HG02759 (cell line): ENCODE results near the gene CRY1.
A peak's percentile ranks its signal among the peaks of the same experiment; 100 is the strongest.

Experiments
- ATAC-seq: cut with Tn5 transposase; IDR thresholded peaks from one replicate; pipeline ENCODE4 v1.9.1; 2021; ENCODE audit warnings: mild to moderate bottlenecking, moderate library complexity; ENCODE audit not compliant: unreplicated experiment

The CRY1 gene

DNA sequence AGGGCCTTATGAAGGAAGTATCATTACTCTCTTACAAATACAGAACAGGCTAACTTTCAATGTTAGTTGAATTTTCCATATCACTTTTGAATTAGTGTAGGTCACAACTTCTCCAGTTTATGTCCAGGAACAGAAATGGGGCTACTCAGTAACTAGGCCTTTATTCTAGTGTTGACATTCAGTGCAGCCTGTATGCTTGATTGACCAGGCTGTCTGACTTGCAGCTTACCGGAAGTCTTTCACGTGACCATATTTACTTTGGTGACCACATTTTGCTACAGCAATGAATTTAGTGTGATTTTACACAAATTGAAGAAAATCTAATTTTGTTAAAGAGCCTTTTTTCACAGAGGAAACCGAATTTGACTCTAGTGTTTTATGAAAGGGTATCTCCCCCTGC lies 118.8 kb downstream of the CRY1 start:
- ATAC-seq = peak; percentile 87

DNA sequence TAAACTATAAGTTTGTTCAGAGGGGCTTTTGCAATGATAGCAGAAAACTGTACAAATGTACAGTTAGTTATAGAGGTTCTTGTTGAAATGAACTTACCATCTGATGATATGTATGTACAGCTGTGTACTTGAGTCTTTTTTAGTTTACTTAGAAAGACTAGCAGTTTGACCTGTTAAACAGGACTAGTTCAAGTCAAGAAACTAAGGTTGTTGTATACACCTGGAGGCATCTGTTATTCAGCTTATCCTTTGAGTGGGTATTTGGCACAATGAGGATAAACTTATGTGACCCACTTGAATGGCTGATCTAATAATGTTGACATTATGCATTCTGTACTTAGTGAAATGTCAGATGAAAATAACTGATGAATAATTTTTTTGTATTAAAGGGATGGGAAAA lies 119.8 kb downstream of the CRY1 start:
- ATAC-seq = no peak

DNA sequence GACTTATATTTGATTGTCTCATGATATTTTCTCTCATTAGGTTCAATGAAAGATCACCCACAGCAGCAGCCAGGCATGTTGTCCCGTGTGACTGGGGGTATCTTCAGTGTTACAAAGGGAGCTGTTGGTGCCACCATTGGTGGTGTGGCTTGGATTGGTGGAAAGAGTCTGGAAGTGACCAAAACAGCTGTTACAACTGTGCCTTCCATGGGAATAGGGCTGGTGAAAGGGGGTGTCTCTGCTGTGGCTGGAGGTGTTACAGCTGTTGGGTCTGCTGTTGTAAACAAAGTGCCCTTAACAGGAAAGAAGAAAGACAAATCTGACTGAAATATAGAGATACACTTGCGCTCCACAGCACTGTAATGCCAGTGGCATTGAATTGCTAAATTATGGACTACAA lies 122.3 kb downstream of the CRY1 start:
- no peak for ATAC-seq

DNA sequence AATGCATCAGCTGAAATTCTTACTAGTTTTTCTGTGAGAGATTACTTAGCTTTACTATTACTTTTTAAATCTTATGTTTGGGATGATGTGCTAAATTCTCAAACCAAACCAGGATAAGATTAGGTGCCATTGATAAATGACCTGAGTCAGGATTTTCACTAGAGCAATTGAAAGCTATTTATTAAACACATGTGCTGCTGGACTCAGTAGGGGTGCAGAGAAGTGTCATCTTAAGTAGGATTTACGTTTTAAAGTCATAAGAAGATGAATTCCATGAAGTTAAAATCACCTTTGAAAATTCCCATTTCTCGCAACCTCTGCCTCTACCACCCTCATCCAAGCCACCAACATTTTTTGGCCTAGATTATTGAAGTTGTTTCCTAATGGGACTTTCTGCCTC lies 128.8 kb downstream of the CRY1 start:
- ATAC-seq = no peak

DNA sequence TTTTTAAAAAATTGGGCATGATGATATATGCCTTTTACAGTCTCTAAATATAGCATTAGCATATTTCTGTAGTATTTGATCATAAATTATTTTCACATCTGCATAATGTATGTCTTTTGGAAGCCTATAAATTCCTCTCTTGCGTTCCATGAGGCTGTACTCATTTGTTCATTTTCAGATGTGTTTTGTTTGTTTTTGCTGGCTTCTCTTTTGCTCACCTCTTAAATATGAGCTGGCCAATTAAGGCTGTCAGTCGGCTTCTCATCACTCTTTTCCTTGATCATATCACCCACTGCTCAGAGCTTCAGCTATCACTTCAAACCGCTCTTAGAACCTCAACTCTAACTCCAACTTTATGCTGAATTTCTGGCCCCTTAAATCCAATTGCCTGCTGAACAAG lies 131.1 kb downstream of the CRY1 start:
- no peak for ATAC-seq

DNA sequence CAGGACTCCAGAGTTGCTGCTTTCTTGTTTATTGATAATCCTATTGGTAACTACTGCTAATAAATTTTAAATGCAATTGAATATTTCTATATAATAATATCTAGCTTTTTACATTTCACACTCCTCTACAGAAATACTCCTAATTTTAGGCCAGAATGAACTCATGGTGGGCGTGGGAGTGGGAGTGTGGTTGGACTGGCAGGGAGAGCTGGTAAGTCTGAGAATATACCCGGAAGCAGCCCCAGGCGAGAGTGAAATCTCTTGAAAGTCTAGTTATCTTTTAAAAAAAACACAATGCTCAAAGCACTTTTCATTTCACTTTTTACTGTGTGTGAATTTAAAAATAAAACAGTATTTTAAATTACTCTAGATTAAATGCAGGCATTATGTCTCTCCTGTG lies 132.9 kb downstream of the CRY1 start:
- ATAC-seq = no peak

DNA sequence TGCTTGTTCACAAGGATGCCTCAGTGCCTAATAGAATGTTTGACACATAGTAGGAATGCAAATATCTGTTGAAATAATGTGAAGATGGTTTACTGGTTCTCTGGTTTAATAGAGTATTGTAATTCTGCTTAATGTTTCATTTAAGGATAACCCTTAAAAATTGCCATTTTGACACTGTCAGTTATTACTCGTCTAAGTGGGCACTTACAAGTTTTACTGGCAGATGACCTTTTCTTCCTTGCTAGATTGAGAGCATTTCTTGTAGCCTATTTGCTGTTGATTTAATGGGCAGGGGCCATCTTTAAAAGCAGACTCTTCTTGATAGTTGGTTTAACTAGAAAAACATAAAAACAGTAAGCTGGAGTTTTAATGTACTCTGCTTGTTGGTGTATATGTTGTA lies 135.8 kb downstream of the CRY1 start:
- ATAC-seq = no peak

DNA sequence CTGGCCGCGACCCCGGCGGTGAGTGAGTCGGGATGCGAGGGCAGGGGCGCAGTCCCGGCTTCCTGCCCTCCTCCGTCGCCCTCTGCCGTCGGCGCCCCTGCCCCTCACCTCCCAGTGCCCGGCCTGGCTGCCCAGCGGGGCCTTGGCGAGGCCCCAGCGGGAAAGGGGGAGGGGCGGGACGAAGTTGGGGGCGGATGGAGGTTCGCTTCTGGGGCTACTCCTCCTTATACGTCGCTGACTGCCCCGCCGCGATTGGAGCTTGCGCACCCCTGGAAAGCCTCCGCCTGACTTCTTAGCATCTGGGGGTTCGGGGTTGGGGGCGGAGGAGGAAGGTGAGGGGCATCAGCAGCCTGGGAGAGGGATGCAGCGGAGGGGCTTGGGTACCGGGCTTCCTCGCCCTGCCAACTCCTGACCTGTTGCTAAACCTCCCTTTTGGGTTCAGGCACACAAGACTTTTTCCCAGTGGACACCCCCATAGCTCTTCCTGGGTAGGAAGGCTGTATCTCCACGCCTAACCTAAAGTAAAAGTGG lies 137.2 kb downstream of the CRY1 start:
- ATAC-seq = peak; percentile 39

DNA sequence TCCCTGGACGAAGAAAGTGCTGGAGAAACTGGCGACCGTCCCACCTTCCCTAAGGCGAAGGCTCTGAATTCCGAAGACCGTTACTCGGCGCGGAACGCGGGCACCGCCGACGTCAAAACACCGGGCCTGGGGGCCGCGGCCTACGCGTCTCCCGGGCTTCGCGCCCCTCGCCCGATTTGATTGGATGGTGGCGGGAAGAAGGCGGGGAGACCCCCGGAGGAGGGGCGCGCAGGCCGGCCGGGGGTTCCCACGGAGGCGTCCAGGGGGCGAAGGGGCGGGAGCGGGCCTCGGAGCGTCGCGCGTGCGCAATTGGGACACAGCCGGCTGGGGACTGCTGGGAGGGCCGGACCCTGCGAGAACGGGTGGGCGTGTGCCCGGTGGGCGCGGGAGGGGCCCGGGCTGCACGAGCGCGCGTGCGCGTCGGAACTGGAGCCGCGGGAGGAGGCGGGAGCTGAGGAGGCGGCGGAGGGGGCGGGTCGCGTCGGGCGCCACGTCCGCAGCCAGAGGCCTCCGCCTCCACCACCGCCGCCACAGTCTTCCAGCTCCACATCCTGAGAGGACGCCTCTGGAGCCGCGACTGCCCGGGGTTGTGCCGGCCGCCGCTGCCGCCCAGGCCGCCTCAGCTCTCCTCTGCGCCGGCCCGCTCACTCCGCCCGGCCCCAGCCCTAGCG lies 137.8 kb downstream of the CRY1 start, which contains the start of gene TMEM263:
TMEM263 (plus strand) TSS at position 531 of the 671 bp plus-strand sequence. CDS start 11,210 bp downstream, outside the sequence.
- ATAC-seq = peak; percentile 84

DNA sequence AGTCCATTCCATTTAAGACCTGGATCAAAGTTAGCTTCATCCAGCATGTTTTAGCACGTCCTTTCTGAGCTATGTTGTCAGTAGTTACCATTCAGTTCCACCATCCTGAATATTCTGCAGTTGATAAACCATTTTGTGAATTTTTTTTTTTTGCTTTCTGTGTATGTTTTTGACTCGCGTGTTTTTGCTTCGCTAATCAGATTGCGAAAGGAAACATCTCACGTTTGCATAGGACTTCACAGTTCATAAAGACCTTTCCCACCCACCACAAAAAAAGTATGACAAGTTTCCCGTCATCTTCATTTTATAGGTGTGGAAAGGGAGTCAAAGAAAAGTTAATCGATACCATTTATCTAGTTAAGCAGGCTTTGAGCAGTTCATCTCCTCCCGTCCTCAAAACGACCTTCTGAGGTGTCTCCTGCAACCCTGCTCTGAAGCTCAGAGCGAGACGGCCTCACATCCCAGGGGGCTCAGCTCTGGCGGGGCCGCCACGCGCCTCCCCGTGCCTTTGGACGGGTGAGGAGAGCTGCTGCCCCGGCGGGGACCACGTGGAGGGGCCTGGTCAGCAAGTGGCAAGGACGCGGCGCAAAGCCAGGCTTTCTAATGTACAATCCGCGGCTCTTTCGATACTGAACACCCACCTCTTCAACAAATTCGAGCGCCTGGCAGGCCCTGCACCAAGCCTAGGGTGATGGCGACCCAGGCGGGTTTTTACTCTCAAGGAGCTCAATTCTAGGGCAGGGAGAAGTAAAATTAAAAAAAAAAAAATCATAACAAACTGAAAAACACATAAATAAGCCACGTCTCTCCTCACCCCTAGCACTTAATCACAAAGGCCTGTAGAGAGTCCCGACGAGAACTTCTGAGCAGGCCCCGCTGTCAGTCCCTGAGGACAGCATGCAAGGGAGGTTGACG lies 138.6 kb downstream of the CRY1 start:
- ATAC-seq = no peak

DNA sequence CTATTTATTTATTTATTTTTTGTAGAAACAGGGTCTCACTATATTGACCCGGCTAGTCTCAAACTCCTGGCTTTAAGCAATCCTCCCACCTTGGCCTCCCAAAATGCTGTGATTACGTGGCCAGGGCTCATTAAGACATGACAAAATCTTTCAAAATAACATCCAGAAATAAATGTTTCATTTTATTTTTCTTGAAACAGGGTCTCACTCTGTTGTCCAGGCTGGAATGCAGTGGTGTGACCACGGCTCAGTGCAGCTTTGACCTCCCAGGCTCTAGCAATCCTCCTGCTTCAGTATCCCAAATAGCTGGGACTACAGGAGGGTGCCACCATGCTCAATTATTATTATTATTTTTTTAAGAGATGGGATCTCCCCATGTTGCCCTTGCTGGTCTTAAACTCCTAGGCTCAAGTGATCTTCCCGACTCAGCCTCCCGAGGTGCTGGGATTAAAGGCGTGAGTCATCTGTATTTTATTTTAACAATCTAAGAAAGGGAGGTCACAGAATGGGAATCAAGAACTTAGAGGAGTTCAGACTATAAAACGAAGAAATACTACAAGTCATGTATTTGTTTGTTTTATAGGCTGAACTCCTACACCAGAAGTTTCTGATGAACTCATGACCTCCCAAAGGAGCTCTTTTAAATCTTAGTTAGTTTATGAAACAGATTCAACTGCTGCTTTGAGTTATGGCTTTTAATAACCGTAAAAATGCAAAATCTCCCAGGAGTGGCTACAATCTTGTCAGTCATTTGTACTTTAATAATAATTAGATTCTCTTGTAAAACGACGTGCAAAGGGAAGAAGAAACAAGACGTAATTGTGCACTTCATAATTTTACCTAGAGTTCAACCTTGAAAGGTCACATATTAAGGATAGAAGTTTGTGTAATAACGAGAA lies 139.7 kb downstream of the CRY1 start:
- ATAC-seq = no peak

DNA sequence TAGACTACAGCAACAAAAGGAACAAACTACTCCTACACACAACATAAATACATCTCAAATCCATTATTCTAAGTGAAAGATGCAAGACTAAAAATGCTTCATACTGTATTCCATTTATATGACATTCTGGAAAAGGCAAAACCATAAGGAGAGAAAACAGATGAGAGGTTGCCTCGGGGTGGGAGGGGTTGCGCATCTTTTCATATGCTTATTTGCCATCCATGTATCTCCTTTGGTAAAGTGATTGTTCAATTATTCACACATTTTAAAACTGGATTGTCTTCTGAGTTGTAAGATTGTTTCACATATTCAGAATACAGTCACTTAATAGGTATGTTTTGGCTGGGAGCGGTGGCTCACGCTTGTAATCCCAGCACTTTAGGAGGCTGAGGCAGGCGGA lies 142.8 kb downstream of the CRY1 start:
- no peak for ATAC-seq

DNA sequence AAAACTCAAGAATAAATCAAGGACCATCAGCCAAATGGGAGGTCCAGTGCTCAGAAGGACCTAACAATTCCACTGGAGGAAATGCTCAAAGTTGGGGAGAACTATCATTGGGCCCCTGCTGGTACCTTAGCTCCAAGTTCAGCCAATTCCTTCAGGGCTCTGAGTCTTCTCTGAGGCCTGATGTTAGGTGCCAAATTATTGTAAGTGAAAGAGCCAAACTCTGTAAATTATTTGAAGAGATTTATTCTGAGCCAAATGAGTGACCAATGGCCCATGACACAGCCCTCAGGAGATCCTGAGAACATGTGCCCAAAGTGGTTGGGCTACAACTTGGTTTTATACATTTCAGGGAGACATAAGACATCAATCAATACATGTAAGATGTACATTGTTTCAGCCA lies 145.9 kb downstream of the CRY1 start:
- no peak for ATAC-seq

DNA sequence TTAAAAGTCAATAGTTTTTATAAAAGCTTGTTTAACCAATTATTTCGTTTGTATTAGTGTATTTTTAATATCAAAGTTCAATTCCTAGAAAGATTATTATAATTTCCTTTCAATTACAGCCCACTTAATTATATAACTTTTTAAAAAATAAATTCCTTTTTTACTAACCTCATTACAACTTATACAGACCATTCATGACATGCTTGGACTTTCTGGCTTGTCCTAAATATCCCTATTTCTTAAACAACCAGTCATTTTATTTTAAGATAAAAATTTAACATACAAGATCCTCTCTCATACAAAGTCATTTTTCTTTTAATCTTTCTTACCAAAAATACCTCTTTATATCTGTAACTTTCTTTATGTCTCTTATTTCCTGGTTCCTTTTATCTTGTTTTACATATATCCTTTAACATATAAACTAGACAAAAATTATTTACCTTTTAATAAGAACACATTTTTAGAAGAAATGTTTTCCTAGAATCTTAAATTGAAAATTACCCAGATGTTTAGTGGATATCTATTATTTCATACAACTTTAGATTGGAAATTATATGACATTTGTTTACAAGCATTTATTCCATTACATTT lies 148.0 kb downstream of the CRY1 start:
- ATAC-seq = no peak

DNA sequence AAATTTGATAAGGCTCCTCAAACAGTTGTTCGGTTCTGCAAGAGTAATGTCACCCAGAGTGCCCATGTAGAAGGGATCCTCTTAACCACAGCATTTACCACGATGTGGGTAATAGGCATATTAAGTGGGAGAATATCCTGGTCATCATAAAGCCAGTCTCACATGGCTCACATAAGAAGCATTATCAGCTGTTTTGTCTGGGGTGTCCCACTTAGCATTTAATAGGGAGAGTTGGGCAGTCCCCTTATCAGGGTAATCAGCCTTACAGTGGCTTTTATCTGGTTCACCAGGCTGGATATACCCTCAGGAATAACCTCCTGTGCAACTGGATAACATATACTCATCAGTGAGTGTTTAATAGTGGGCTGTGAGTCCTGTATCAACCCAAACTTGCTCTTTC lies 150.6 kb downstream of the CRY1 start:
- ATAC-seq = no peak

DNA sequence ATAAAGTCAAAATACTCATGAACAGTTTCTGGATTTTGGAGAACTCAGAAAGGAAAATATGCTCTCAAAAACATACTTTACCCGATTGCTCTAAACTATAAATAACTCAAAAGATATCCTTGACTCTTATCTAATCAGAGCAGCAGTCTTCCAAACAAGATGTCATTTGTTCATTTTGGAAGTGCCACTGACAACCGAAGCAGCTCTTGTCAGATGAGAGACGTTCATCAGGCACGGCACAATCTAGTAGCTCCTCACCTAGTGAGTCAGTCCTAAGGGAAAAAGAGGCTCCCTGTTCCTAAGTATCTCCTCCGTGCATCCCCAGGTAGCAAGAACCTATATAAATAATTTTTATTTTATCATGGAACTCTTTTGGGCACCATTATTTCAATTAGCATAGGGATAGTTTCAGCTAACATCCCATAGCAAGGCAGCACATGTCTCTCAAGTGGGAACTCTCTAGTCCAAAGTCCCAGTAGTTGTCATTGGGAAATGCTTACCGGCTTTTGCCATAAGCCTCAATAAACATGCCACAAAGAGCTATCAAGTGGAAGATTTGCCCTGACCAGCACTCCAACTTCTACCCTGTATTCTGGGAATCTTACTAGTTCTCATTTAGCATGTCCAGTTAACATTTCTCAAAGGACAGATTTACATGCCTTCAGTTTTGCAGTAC lies 151.7 kb downstream of the CRY1 start:
- ATAC-seq = no peak
